Inflammatory macrophage (primary cell): ENCODE measurements around the gene CLEC7A.

Experiments used
- DNase-seq, 2 donors: peaks; one replicate each; pipeline ENCODE4 v3.0.0-alpha.2; 2020 to 2022

CLEC7A gene

DNA sequence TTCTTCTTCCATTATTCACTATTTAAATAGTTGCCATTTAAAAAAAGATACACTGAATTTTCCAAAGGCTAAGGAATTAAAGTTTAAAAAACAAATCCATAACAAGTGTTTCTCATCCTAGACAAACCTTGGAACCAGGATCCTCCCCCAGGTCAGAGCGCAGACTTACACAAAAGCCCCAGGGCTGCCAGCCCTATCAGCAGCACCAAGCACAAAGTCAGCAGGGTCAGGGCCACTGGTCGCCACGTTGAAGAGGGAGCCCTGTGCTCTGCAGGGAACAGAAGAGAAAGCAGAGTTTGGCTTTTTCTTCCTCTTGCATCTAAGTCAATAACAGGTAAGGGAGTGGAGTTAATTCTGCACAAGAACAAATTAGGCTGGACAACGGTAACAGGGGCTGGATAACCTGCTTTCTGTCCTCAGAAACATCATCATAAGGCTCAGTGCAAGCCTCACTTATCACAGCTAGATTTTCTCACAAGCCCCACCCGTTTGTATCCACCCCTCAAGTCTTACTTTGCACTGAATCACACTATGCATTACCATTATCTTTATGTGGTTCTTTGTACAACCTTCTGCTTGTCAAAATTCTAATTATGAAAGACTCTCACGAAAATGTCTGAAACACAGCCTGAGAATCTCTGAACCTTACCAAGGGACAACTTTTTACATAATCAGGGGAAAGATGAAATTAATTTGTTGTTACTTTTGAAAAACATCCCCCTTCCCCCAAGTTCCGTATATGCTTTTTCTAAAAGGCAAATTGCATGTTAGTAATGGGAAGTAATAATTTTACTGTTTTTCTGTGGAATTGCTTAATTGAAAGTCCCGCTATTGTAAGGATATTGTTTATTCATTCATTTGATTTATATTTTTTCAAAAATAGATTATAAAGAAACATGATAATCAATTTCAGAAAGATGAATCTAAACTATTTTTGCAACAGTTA, 40.8 kb downstream of the CLEC7A start:
- peak; percentile 27 to 73 for DNase-seq

DNA sequence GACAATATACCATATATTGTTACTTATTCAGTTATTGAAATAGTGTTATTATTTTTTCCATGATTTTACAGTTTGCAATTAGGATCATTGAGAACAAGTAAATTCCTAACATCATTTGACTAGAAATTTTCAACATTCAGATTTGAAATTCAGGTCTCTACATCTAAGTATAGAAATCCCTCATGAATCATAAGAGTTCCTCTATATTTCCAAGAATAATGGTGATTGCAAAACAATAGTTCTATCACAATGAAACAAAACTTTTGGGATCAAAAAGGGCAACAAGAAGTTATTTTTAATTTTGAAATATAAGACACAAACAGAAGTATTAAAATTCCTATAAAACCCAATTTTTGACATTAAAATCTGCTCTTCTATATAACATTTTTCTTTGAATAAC, 42.0 kb downstream of the CLEC7A start:
- peak in 1 of 2 donors; percentile 90 for DNase-seq

DNA sequence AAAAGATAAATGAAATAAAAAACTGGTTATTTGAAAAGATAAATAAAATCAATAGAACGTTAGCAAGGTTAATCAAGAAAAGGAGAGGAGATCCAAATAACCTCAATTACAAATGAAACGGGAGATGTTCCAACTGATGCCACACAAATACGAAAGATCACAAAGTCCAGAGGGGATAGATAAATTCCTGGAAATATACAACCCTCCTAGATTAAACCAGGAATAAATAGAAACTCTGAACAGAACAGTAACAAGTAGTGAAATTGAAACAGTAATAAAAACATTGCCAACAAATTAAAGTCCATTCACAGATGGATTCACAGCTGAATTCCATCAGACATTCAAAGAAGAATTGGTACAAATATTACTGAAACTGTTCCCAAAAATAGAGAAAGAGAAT, 43.6 kb downstream of the CLEC7A start:
- DNase-seq = no peak

DNA sequence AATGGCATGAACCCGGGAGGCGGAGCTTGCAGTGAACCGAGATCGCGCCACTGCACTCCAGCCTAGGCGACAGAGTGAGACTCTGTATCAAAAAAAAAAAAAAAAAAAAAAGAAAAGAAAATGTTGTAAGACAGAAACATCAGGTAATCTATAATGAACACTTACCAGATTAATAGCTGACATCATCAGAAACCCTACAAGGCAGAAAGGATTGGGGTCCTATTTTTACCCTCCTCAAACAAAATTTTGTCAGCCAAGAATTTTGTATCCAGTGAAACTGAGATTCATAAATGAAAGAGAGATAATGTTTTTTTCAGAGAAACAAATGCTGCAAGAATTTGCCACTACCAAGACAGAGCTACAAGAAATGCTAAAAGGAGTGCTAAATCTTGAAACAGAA, 45.3 kb downstream of the CLEC7A start:
- no peak for DNase-seq

DNA sequence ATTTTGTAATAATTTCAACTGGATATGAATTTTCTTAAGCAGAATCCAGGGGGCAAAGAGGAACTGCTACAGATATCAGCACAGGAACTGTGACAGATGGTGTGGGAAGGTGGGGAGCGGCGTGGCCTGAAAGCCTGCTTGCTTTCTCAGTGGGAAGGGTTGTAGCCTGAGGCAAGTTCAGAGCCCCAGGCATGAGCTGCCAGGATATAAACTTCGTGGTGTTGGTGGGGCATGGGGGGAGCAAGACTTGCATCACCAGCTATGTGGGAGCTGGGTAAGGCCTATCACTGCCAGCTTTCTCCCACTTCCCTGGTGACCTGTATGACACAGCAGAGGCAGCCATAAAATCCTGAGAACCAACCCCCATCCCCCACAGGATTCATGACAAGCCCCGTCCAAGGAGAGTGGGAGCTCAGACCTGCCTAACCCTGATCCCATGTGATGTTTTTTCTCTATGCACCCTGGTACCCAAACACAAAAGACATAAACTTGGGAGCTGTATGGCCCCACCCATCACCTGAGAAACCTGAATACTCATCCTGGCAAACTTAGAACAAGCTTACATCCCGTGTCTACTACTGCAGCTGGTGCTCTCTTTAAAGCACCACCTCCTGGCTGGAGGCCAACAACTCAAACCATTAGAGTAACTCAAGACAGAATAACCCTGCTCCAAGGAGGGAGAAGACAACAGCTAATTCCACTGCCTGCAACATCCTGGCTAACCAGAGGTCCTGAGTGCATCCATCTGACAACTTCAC, 47.7 kb downstream of the CLEC7A start:
- peak; percentile 75 to 83 for DNase-seq

DNA sequence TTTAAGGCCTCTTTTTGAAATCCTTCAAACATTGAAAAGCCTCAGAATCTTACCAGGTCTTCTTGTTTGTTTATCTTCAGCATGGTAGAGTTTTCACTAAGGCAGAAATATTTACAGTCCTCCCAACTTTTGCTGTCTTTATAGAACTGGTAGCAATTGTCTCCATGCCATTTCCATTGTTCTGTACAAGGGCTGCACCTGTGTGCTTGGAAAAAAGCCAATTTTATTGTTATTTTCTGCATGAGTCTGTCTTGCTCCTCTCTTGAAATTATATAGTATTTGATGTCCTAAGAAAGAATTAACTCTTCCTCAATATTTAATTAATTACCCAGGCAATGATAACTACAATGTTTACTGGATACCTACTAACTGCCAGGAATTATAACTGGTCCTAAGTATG, 54.5 kb downstream of the CLEC7A start:
- DNase-seq = no peak

DNA sequence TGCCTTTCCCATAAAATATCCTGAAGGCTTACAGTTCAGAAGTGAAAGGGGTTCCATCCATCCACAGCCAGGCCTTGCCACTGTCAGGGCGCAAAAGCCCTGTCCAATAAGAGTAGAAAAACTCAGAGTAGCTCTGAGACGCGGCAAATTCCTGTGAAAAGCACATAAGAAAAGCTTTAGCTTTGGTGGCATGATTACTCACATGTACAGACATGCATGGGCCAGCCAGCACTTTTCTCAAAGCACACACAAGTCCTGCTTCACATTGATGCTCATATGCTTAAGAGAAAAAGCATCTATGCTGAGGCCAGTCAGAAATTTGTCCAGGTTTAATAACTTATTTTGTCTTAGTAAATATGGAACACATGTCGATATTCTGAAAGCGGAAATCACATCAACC, 56.7 kb downstream of the CLEC7A start:
- no peak for DNase-seq

DNA sequence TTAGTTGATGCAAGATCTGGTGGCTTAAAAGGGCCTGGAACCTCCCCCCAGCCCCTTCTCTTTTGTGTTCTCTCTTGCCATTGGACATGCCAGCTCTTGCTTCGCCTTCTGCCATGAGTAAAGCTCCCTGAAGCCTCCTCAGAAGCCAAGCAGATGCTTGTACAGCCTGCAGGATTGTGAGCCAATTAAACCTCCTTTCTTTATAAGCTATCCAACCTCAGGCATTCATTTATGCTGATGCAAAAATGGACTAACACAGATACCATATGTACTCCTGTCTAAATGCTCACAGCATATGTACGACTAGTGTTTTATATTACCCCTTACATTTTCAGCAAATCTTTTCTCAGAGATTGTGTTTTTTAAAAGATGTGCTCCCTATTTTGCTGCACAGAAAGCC, 57.9 kb downstream of the CLEC7A start:
- no peak for DNase-seq

DNA sequence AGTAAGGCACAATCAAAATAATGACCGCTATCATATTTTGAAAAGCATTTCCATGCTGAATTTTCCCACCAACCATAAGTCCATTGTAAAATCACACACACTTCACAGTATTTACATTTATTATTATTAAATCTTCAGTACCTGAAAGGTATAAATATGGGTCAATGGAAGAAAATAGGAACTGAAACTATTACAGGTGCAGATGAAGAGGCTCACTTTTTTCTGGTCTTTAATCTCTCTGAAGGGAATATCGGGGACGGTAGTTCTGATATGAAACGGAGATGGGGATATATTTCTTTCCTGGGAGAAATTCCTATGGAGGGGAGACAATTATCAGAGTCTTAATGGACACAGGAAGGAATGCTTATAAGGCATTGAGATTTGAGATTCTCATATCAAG, 59.6 kb downstream of the CLEC7A start:
- no peak for DNase-seq

DNA sequence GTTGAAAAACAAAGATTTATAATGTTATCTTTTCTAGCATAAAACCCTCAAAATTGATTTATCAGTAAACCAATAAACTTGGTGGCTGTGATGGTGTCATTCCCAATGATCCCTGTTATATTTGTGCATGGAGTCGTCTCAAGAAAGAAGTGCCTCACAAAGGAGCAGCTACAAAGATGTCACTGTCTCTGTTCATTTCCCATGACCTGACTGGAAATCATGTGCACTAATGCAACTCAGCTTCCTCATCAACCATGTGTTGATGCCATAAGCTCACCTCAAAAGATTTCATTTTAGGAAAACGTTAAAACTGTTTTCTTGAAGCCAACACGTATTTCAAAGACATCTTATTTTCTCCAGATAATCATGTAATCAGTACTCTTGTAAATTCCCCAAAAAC, 60.0 kb downstream of the CLEC7A start:
- DNase-seq = peak; percentile 72 to 76

DNA sequence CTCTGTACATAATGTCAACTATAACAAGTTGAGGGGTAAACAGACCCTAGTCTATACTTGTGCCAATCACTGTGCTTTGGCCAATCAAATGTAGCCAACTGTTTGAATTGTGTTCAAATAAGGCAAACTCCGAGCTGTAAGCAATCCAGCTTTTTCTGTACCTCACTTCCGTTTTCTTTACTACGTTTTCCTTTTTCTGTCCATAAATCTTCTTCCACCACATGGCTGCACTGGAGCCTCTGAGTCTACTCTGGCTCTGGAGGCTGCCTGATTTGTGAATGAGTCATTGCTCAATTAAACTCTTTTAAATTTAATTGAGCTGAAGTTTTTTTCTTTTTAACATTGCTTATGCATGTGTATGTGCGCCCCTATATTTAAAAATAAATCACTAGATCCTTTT, 60.9 kb downstream of the CLEC7A start:
- peak; percentile 70 to 78 for DNase-seq

DNA sequence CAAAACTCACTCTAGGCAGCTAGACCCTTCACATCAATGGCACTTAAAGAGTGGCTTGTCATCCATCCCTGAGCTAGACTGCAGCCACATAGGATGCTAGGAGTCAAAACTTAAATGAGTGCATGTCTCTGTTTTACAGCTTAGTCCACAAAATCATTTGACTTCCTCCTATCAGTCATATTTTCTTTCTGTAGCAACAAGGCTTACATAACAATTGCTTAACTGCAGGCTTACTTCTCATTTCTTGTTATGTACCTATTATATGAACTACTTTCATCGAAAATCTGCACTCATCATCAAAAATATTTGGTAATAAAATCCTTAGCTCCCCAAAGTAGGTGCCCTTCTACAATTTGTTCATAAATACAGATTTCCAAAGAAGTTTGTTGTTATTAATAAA, 61.4 kb downstream of the CLEC7A start:
- peak; percentile 83 to 98 for DNase-seq

DNA sequence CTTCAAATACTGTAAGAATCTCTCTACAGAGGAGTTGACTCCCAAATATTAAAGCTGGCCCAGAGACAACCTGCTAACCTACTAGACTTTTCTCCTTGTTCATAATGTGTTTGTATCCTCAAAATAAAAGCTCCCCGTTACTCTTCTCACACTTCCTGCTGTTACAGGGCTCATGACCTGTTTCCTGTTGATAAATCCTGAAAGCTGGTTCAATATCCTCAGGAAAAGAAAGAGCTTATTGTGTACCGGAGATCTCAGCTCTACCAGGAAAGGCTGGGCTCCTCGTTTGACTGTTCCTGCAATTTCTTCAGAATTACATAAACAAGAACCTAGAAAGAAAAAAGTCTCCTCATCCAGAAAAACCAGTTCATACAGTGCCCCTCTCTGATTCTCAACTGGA, 62.1 kb downstream of the CLEC7A start:
- DNase-seq = peak; percentile 20 to 43

DNA sequence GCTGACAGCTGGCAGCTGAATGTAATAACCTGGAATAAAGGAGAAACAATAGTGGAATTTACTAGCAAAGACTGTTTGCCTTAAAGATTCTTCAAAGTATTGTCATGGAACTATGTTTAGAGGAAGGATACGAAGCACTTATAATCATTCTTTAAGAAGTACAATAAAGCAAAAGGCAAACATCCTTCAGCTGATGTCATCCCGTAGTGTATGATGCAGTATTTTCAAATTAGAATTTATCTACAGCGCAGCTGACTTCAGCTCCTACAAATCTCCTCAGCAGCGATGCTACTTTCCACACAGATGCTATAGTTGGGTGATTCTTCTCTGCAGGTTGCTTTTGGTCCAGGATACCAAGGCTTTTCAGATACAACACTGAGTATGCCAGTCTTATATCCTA, 62.7 kb downstream of the CLEC7A start:
- DNase-seq = no peak
